HEK293T (cell line): ENCODE data around the gene HRC.

Experiments used
- ARNT ChIP-seq: fragments of 450-650 bp; IDR thresholded peaks from 2 replicates; pipeline ENCODE4 v1.6.1; 2017; ENCODE audit warnings: mild to moderate bottlenecking
- BHLHE40 ChIP-seq: fragments of 450-650 bp; IDR thresholded peaks from 2 replicates; pipeline ENCODE4 v1.6.1; 2016; ENCODE audit warnings: mild to moderate bottlenecking, moderate library complexity, borderline replicate concordance
- CTBP1 ChIP-seq: fragments of 450-650 bp; IDR thresholded peaks from 2 replicates; pipeline ENCODE4 v1.6.1; 2016; ENCODE audit warnings: borderline replicate concordance
- FOXM1 ChIP-seq: fragments of 450-650 bp; IDR thresholded peaks from 2 replicates; pipeline ENCODE4 v1.6.1; 2017; ENCODE audit warnings: mild to moderate bottlenecking, borderline replicate concordance
- L3MBTL2 ChIP-seq: fragments of 450-650 bp; conservative IDR thresholded peaks from 2 replicates; pipeline ENCODE4 v1.6.1; 2016; ENCODE audit warnings: mild to moderate bottlenecking
- LEF1 ChIP-seq: fragments of 450-650 bp; IDR thresholded peaks from 2 replicates; pipeline ENCODE4 v1.6.1; 2017; ENCODE audit warnings: mild to moderate bottlenecking, borderline replicate concordance
- SP1 ChIP-seq: fragments of 450-650 bp; IDR thresholded peaks from 2 replicates; pipeline ENCODE4 v1.6.1; 2017
- SUZ12 ChIP-seq: fragments of 450-650 bp; IDR thresholded peaks from 2 replicates; pipeline ENCODE4 v1.6.1; 2016; ENCODE audit warnings: mild to moderate bottlenecking
- TARDBP ChIP-seq: fragments of 450-650 bp; IDR thresholded peaks from 2 replicates; pipeline ENCODE4 v1.6.1; 2016
- ZNF384 ChIP-seq: fragments of 450-650 bp; IDR thresholded peaks from 2 replicates; pipeline ENCODE4 v1.6.1; 2016
- TF ChIP-seq, protein P1 (sequence below): fragments of 450-650 bp; IDR thresholded peaks from 2 replicates; pipeline ENCODE4 v1.6.1; 2016

DNA sequence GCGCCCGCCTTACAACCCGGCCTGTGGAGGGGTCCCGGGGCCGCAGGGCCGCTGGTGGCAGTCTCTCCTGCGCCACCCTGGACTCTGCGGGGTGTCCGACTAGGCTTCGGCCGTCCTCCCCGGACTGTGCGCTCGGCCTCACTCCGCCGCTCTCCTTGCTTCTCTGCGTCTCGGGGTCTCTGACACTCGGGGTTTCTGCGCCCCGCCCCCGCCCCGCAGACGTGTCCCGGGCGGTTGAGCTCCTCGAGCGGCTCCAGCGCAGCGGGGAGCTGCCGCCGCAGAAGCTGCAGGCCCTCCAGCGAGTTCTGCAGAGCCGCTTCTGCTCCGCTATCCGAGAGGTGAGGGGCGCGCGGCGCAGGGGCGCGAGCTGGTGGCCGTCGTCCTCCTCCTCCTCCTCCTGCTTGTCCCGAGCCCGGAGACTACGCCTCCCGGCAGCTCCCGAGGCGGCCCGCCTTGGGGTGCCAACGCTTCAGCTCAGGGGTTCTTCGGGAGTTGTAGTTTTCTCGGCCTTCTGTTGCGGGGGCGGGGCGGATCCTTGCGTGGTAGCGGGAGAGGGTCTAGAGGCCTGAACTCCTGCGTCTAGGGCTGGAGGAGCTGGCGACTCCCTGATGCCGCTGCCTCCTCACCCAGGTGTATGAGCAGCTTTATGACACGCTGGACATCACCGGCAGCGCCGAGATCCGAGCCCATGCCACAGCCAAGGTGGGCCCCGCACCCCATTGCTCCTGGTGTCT is 40.4 kb downstream of the HRC start:
- TF ChIP-seq ARNT (no peak), SUZ12 (no peak), L3MBTL2 (peak; percentile 31; the same call in 1 of the 2 replicates), ZNF384 (no peak), SP1 (no peak), TARDBP (no peak), CTBP1 (no peak), FOXM1 (no peak), LEF1 (no peak), BHLHE40 (no peak)
- TF ChIP-seq, protein P1, sequence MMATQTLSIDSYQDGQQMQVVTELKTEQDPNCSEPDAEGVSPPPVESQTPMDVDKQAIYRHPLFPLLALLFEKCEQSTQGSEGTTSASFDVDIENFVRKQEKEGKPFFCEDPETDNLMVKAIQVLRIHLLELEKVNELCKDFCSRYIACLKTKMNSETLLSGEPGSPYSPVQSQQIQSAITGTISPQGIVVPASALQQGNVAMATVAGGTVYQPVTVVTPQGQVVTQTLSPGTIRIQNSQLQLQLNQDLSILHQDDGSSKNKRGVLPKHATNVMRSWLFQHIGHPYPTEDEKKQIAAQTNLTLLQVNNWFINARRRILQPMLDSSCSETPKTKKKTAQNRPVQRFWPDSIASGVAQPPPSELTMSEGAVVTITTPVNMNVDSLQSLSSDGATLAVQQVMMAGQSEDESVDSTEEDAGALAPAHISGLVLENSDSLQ: no peak
